Stomach smooth muscle (tissue), 2 donors: Measurements from ENCODE around the gene IRF1.

Experiments
- H3K27ac ChIP-seq: one replicate; pipeline ENCODE4 v1.7.0; 2013; ENCODE audit warnings: mild to moderate bottlenecking, low read length, inconsistent platforms
- H3K27me3 ChIP-seq, 2 donors: one replicate each; pipeline ENCODE4 v1.7.0; 2013; ENCODE audit warnings: low read length in 2 of 2; ENCODE audit not compliant: insufficient read depth in 2 of 2, control insufficient read depth in 1 of 2
- H3K36me3 ChIP-seq, 2 donors: one replicate each; pipeline ENCODE4 v1.7.0; 2013; ENCODE audit warnings: low read length in 2 of 2; ENCODE audit not compliant: control insufficient read depth in 2 of 2, insufficient read depth in 2 of 2
- H3K4me1 ChIP-seq: one replicate; pipeline ENCODE4 v1.7.0; 2013; ENCODE audit warnings: low read length; ENCODE audit not compliant: control insufficient read depth, insufficient read depth
- H3K4me3 ChIP-seq, 2 donors: one replicate each; pipeline ENCODE4 v1.7.0; 2013; ENCODE audit warnings: low read length in 2 of 2
- H3K9ac ChIP-seq, 2 donors: one replicate each; pipeline ENCODE4 v1.7.0; 2013; ENCODE audit warnings: low read length in 2 of 2, mild to moderate bottlenecking in 1 of 2
- H3K9me3 ChIP-seq, 2 donors: one replicate each; pipeline ENCODE4 v1.7.0; 2013; ENCODE audit warnings: low read length in 2 of 2; ENCODE audit not compliant: control insufficient read depth in 2 of 2
- donor health status: healthy.
- donor health status: Pancreatic carcinoma.

IRF1 gene

GRCh38 chr5:132433141-132433540 lies 57.4 kb downstream of the IRF1 start:
- no peak overlapping the region for H3K27ac ChIP-seq
- H3K9me3 ChIP-seq: no peaks in the 10 kb centered on the region
- H3K36me3 ChIP-seq: peaks cover 3 to 5% of the 10 kb centered on the region in 2 donors
- no peak overlapping the region for H3K4me3 ChIP-seq
- no peaks in the 10 kb centered on the region for H3K27me3 ChIP-seq
- H3K4me1 ChIP-seq: peaks cover 45% of the 10 kb centered on the region
- no peak overlapping the region for H3K9ac ChIP-seq

- H3K4me3 ChIP-seq: no peak overlapping the region
Measured at GRCh38 chr5:132431632-132432031, 58.9 kb downstream of the IRF1 start.

More at GRCh38 chr5:132431632-132432031, 58.9 kb downstream of the IRF1 start:
- Histone ChIP-seq H3K27me3 (no peaks in the 10 kb centered on the region), H3K27ac (peak overlapping the region; percentile 31), H3K4me1 (peaks cover 50% of the 10 kb centered on the region), H3K9ac (no peak overlapping the region), H3K36me3 (peaks cover 3 to 5% of the 10 kb centered on the region in 2 donors), H3K9me3 (no peaks in the 10 kb centered on the region)
